Measurements from ENCODE around the gene MARVELD3.
"Not testable (repeated sequence)": the region's sequence is repeated elsewhere in the genome, so short reads cannot be mapped to it uniquely, and the experiment has no call there.

MARVELD3 gene

GRCh38 chr16:71626018-71626857, at the start of gene MARVELD3:
Gene MARVELD3 (plus strand): TSS chr16:71626184. CDS start chr16:71626230, 46 bp downstream.
- DNase-seq, result peak; percentile 51

GRCh38 chr16:71576971-71577370, 49.0 kb upstream of the MARVELD3 start, which contains the start of gene TAT:
Gene TAT (minus strand): TSS chr16:71577092. CDS start chr16:71576415, 677 bp downstream.
- DNase-seq, result no peak

GRCh38 chr16:71582553-71582848, 43.5 kb upstream of the MARVELD3 start:
- not testable (repeated sequence) for DNase-seq

GRCh38 chr16:71584543-71585317, 41.3 kb upstream of the MARVELD3 start:
- no peak for DNase-seq

GRCh38 chr16:71585318-71585703, 40.7 kb upstream of the MARVELD3 start:
- DNase-seq, result no peak

GRCh38 chr16:71589334-71589733, 36.6 kb upstream of the MARVELD3 start:
- not testable (repeated sequence) for DNase-seq

- DNase-seq, result not testable (repeated sequence)
Measured at GRCh38 chr16:71590071-71590470, 35.9 kb upstream of the MARVELD3 start.

GRCh38 chr16:71590584-71590983, 35.4 kb upstream of the MARVELD3 start:
- DNase-seq, result no peak

GRCh38 chr16:71591917-71592316, 34.1 kb upstream of the MARVELD3 start:
- DNase-seq, result no peak

GRCh38 chr16:71593048-71593999, 32.7 kb upstream of the MARVELD3 start:
- no peak for DNase-seq

- no peak for DNase-seq
Measured at GRCh38 chr16:71594000-71594646, 31.9 kb upstream of the MARVELD3 start.

GRCh38 chr16:71595340-71595826, 30.6 kb upstream of the MARVELD3 start:
- DNase-seq, result not testable (repeated sequence)

- DNase-seq, result not testable (repeated sequence)
Measured at GRCh38 chr16:71598426-71598825, 27.6 kb upstream of the MARVELD3 start.

- no peak for DNase-seq
Measured at GRCh38 chr16:71600822-71601221, 25.2 kb upstream of the MARVELD3 start.

GRCh38 chr16:71609066-71609465, 16.9 kb upstream of the MARVELD3 start:
- no peak for DNase-seq

- DNase-seq, result no peak
Measured at GRCh38 chr16:71610447-71610846, 15.5 kb upstream of the MARVELD3 start.

GRCh38 chr16:71610936-71611871, 14.8 kb upstream of the MARVELD3 start:
- peak; percentile 94 for DNase-seq

GRCh38 chr16:71614956-71615355, 11.0 kb upstream of the MARVELD3 start:
- not testable (repeated sequence) for DNase-seq

- no peak for DNase-seq
Measured at GRCh38 chr16:71618429-71618828, 7.6 kb upstream of the MARVELD3 start.

- no peak for DNase-seq
Measured at GRCh38 chr16:71622088-71622487, 3.9 kb upstream of the MARVELD3 start.

- no peak for DNase-seq
Measured at GRCh38 chr16:71623597-71623996, 2.4 kb upstream of the MARVELD3 start.
